CD14-positive monocyte (primary cell): ENCODE results near the gene DNAH10. TPM values are rescaled to one million over a fixed set of nuclear protein-coding genes. Genes with fewer than 3 reads are reported as not detected.

Experiments
- DNase-seq, 3 donors: peaks; one replicate each; pipeline ENCODE4 v3.0.0-alpha.2; 2011 to 2022
- H2AFZ ChIP-seq: 2 replicates; pipeline ENCODE4 v1.6.0; 2012; ENCODE audit warnings: mild to moderate bottlenecking, low read depth, low read length, inconsistent platforms; ENCODE audit not compliant: insufficient read depth, poor library complexity, severe bottlenecking
- H3K27ac ChIP-seq, 2 donors: 1 replicate in 1 of 2; 2 replicates in 1 of 2; pipeline ENCODE4 v1.5.1; 2012 to 2013; ENCODE audit warnings: low read length in 2 of 2, control low read depth in 1 of 2, inconsistent platforms in 1 of 2, low read depth in 1 of 2, mild to moderate bottlenecking in 1 of 2
- H3K27me3 ChIP-seq, 2 donors: one replicate each; pipeline versions ENCODE4 v1.6.0 to v1.6.1; 2011 to 2013; ENCODE audit warnings: low read length in 2 of 2; ENCODE audit not compliant: control insufficient read depth in 2 of 2, insufficient read depth in 2 of 2
- H3K36me3 ChIP-seq, 2 donors: replicated peaks in 1 of 2; 1 replicate in 1 of 2; 2 replicates in 1 of 2; pipeline versions ENCODE4 v1.5.1 to v1.6.1; 2012 to 2013; ENCODE audit warnings: low read length in 2 of 2, control low read depth in 1 of 2, inconsistent platforms in 1 of 2, mild to moderate bottlenecking in 1 of 2; ENCODE audit not compliant: insufficient read depth in 2 of 2, control insufficient read depth in 1 of 2
- H3K4me1 ChIP-seq, 2 donors: 1 replicate in 1 of 2; 2 replicates in 1 of 2; pipeline versions ENCODE4 v1.5.1 to v1.6.1; 2012 to 2013; ENCODE audit warnings: low read length in 2 of 2, control low read depth in 1 of 2, inconsistent platforms in 1 of 2, mild to moderate bottlenecking in 1 of 2, moderate library complexity in 1 of 2; ENCODE audit not compliant: insufficient read depth in 2 of 2, control insufficient read depth in 1 of 2
- H3K4me2 ChIP-seq: replicated peaks from 2 replicates; pipeline ENCODE3; 2012; ENCODE audit warnings: low read length, moderate library complexity, mild to moderate bottlenecking; ENCODE audit not compliant: poor library complexity, severe bottlenecking; ENCODE audit errors: extremely low read depth
- H3K4me3 ChIP-seq, 3 experiments: fragments of 200-600 bp in 1 of 3; sonication (generic) in 1 of 3; replicated peaks in 1 of 3; 1 replicate in 2 of 3; 2 replicates in 1 of 3; pipeline ENCODE4 v1.5.1; 2011 to 2013; ENCODE audit warnings: low read length in 3 of 3, mild to moderate bottlenecking in 3 of 3, control low read depth in 2 of 3, low read depth in 2 of 3, inconsistent platforms in 1 of 3, moderate library complexity in 1 of 3
- H3K79me2 ChIP-seq: 2 replicates; pipeline ENCODE4 v1.6.0; 2012; ENCODE audit warnings: mild to moderate bottlenecking, control low read depth, inconsistent platforms, low read length, moderate library complexity; ENCODE audit not compliant: insufficient read depth
- H3K9ac ChIP-seq: 2 replicates; pipeline ENCODE4 v1.6.0; 2017; ENCODE audit warnings: low read length, mild to moderate bottlenecking; ENCODE audit not compliant: insufficient read depth, poor library complexity, severe bottlenecking
- H3K9me3 ChIP-seq, 2 donors: replicated peaks in 1 of 2; 1 replicate in 1 of 2; 2 replicates in 1 of 2; pipeline versions ENCODE4 v1.5.1 to v1.6.1; 2012 to 2013; ENCODE audit warnings: low read length in 2 of 2, control low read depth in 1 of 2; ENCODE audit not compliant: control insufficient read depth in 1 of 2, insufficient read depth in 1 of 2
- H4K20me1 ChIP-seq: 2 replicates; pipeline ENCODE4 v1.6.0; 2012; ENCODE audit warnings: mild to moderate bottlenecking, low read length, control low read depth, moderate library complexity; ENCODE audit not compliant: insufficient read depth
- H3K27ac Mint-ChIP-seq, 7 donors: one replicate each; pipeline ENCODE4 v1.8.0; 2020; ENCODE audit warnings: mild to moderate bottlenecking in 7 of 7, mixed read lengths in 7 of 7, moderate library complexity in 6 of 7, inconsistent platforms in 2 of 7
- H3K27me3 Mint-ChIP-seq, 3 donors: one replicate each; pipeline ENCODE4 v1.8.0; 2021 to 2022; ENCODE audit warnings: low read depth in 3 of 3, mild to moderate bottlenecking in 3 of 3, mixed read lengths in 3 of 3, moderate library complexity in 3 of 3, inconsistent platforms in 1 of 3
- H3K36me3 Mint-ChIP-seq, 2 donors: one replicate each; pipeline ENCODE4 v1.8.0; 2020; ENCODE audit warnings: mixed read lengths in 2 of 2, inconsistent platforms in 1 of 2, mild to moderate bottlenecking in 1 of 2
- H3K4me1 Mint-ChIP-seq: one replicate; pipeline ENCODE4 v1.8.0; 2020; ENCODE audit warnings: mild to moderate bottlenecking, mixed read lengths
- H3K4me3 Mint-ChIP-seq, 2 donors: one replicate each; pipeline ENCODE4 v1.8.0; 2020; ENCODE audit warnings: mild to moderate bottlenecking in 2 of 2, mixed read lengths in 2 of 2, moderate library complexity in 1 of 2
- H3K9me3 Mint-ChIP-seq, 7 donors: one replicate each; pipeline ENCODE4 v1.8.0; 2020 to 2022; ENCODE audit warnings: mixed read lengths in 7 of 7, mild to moderate bottlenecking in 6 of 7, moderate library complexity in 6 of 7, inconsistent platforms in 2 of 7
- CTCF ChIP-seq: fragments of 200-600 bp; IDR thresholded peaks from one replicate; pipeline ENCODE4 v1.8.0; 2022; ENCODE audit warnings: antibody characterized with exemption, mild to moderate bottlenecking
- WGBS: methylation state at CpG from one replicate; pipeline ENCODE4 v1.1.5; 2013; ENCODE audit warnings: missing lambda C conversion rate; ENCODE audit not compliant: insufficient coverage; 5-methylcytosine and 5-hydroxymethylcytosine counted together
- intact Hi-C, 2 donors: fragments of 100-400 bp; cut with micrococcal nuclease; formaldehyde crosslinking; loops; one replicate each; pipeline versions ENCODE4 v1.15.0 to v1.15.1; 2023
- polyA plus RNA-seq, 3 donors: library from polyadenylated mRNA; depleted of rRNA in 1 of 3; unstranded in 2 of 3; stranded (reverse) in 1 of 3; fragments of 300-500 nt in 2 of 3; fragments of >200 nt in 1 of 3; fragmentation: Illumina TruSeq in 2 of 3; gene quantifications; 1 replicate in 2 of 3; 2 replicates in 1 of 3; pipeline ENCODE4 v1.2.3, GENCODE V29; 2012 to 2021

The DNAH10 gene
- polyA plus RNA-seq, 3 donors, result not detected

- intact Hi-C loops, result no loop called here
- no peak overlapping the region for H3K4me2 ChIP-seq
- H3K4me1 ChIP-seq, result peaks cover 26 to 30% of the 10 kb centered on the region in 2 donors
- H3K4me1 Mint-ChIP-seq, result peaks cover 37% of the 10 kb centered on the region
- peaks cover 10 to 26% (median 21%) of the 10 kb centered on the region in 7 donors for H3K9me3 Mint-ChIP-seq
- peak overlapping the region; percentile 64 to 69 for H3K27ac ChIP-seq
- peaks cover 20 to 30% of the 10 kb centered on the region in 2 donors for H3K9me3 ChIP-seq
- DNase-seq, result no peak
- 98% methylated on average over 7 of the region's 10 CpGs for WGBS
- peaks cover 1 to 4% (median 2%) of the 10 kb centered on the region in 3 donors for H3K27me3 Mint-ChIP-seq
- H3K27me3 ChIP-seq, result no peaks in the 10 kb centered on the region
- no peak overlapping the region for H3K4me3 Mint-ChIP-seq
- H3K4me3 ChIP-seq, result peak overlapping the region in 1 of 3 experiments; percentile 24
- H3K27ac Mint-ChIP-seq, result peak overlapping the region in 6 of 7 donors; percentile 15 to 89 (median 80)
- no peaks in the 10 kb centered on the region for H3K79me2 ChIP-seq
- no peak for TF ChIP-seq CTCF
- H3K9ac ChIP-seq, result no peak overlapping the region
- H4K20me1 ChIP-seq, result no peaks in the 10 kb centered on the region
- no peak overlapping the region for H2AFZ ChIP-seq
- peaks cover 0 to 11% of the 10 kb centered on the region in 2 donors for H3K36me3 ChIP-seq
- peaks cover 13 to 21% of the 10 kb centered on the region in 2 donors for H3K36me3 Mint-ChIP-seq
Observed at GRCh38 chr12:123942238-123942653, 180.1 kb downstream of the DNAH10 start.

GRCh38 chr12:123942911-123943648 lies 181.0 kb downstream of the DNAH10 start:
- Mint-ChIP-seq H3K27ac (peak overlapping the region in 2 of 7 donors; percentile 15 to 89), H3K4me3 (no peak overlapping the region), H3K9me3 (peaks cover 10 to 26% (median 21%) of the 10 kb centered on the region in 7 donors), H3K36me3 (peaks cover 11 to 18% of the 10 kb centered on the region in 2 donors), H3K27me3 (peaks cover 1 to 3% (median 2%) of the 10 kb centered on the region in 3 donors), H3K4me1 (peaks cover 29% of the 10 kb centered on the region)
- Histone ChIP-seq H3K9ac (no peak overlapping the region), H3K4me1 (peaks cover 18 to 23% of the 10 kb centered on the region in 2 donors), H3K9me3 (peaks cover 20 to 30% of the 10 kb centered on the region in 2 donors), H3K4me3 (no peak overlapping the region), H4K20me1 (no peaks in the 10 kb centered on the region), H3K36me3 (peaks cover 0 to 11% of the 10 kb centered on the region in 2 donors), H3K79me2 (no peaks in the 10 kb centered on the region), H2AFZ (no peak overlapping the region), H3K27ac (no peak overlapping the region), H3K27me3 (no peaks in the 10 kb centered on the region), H3K4me2 (no peak overlapping the region)
- no peak for TF ChIP-seq CTCF
- intact Hi-C loops, result no loop called here
- no peak for DNase-seq
- 93% methylated on average over 16 of the region's 16 CpGs for WGBS
